Measurements from ENCODE around the gene ZNF878. TPM values are rescaled to one million over a fixed set of nuclear protein-coding genes. Genes with fewer than 3 reads are reported as not detected.

ZNF878 gene
- 0.06 and 0.26 TPM in 2 replicates for total RNA-seq

GRCh38 chr19:12052497-12053169 lies at the start of gene ZNF878:
ZNF878 (minus strand) TSS chr19:12052961; CDS start chr19:12052801, 160 bp downstream.

GRCh38 chr19:12064590-12065538 lies 12.1 kb upstream of the ZNF878 start, which contains the start of gene ZNF844:
ZNF844 (plus strand) TSS chr19:12064731; CDS start chr19:12064874, 143 bp downstream.

GRCh38 chr19:12035220-12036172 lies 17.3 kb downstream of the ZNF878 start, which contains the start of gene ZNF433:
ZNF433 (minus strand) TSS chr19:12035679; CDS start chr19:12035539, 140 bp downstream.

Other genes starting within 250 kb of the ZNF878 start
- 8.3 and 8.8 TPM in 2 replicates for gene ZNF440, start 238.7 kb downstream of the ZNF878 start, total RNA-seq
- gene ZNF439, start 204.2 kb downstream of the ZNF878 start, total RNA-seq = 6.7 and 7.4 TPM in 2 replicates
- 3.6 and 4.7 TPM in 2 replicates for gene ZNF69, start 165.2 kb downstream of the ZNF878 start, total RNA-seq
- 7.9 and 8.2 TPM in 2 replicates for gene ZNF700, start 127.9 kb downstream of the ZNF878 start, total RNA-seq
- gene ZNF763, start 87.9 kb downstream of the ZNF878 start, total RNA-seq = 2.4 TPM in 2 replicates
- gene ZNF433, start 17.3 kb downstream of the ZNF878 start, total RNA-seq = 6.1 and 7.9 TPM in 2 replicates
- gene ZNF844, start 11.8 kb upstream of the ZNF878 start, total RNA-seq = 7.5 and 9.8 TPM in 2 replicates
- 4.3 and 4.9 TPM in 2 replicates for gene ZNF20, start 87.4 kb upstream of the ZNF878 start, total RNA-seq
- gene ZNF625, start 103.8 kb upstream of the ZNF878 start, total RNA-seq = 14.0 and 15.3 TPM in 2 replicates
- gene ZNF136, start 110.1 kb upstream of the ZNF878 start, total RNA-seq = 7.3 and 7.8 TPM in 2 replicates
- 10.7 and 14.2 TPM in 2 replicates for gene ZNF44, start 241.9 kb upstream of the ZNF878 start, total RNA-seq

Measured in aortic smooth muscle cell (primary cell).